ENCODE data around the gene AKAP9.

DNA sequence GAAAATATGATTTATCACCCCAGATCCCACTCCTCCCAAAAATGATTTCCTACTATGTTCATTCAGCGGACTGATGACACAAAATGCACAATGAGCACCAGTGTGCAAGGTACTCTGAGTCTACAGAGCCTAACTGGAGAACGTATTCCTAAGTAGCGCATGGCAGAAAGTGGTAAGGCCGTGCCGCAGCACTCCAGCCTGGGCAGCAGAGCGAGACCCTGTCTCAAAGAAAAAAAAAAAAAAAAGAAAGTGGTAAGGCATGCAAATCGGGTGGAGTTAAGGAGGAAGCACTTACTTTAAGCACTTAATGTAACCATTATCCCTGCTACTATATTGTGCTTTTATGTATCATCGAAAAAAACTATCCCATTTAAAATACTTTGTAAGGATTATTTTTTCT, 168.2 kb downstream of the AKAP9 start:
- TF ChIP-seq, protein P1, sequence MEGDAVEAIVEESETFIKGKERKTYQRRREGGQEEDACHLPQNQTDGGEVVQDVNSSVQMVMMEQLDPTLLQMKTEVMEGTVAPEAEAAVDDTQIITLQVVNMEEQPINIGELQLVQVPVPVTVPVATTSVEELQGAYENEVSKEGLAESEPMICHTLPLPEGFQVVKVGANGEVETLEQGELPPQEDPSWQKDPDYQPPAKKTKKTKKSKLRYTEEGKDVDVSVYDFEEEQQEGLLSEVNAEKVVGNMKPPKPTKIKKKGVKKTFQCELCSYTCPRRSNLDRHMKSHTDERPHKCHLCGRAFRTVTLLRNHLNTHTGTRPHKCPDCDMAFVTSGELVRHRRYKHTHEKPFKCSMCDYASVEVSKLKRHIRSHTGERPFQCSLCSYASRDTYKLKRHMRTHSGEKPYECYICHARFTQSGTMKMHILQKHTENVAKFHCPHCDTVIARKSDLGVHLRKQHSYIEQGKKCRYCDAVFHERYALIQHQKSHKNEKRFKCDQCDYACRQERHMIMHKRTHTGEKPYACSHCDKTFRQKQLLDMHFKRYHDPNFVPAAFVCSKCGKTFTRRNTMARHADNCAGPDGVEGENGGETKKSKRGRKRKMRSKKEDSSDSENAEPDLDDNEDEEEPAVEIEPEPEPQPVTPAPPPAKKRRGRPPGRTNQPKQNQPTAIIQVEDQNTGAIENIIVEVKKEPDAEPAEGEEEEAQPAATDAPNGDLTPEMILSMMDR (IDR thresholded peaks at IDR 0.05) = no peak
- TF ChIP-seq POLR2A (IDR thresholded peaks at IDR 0.05) = no peak
